ENCODE data around the gene LRRC70.

The LRRC70 gene

DNA sequence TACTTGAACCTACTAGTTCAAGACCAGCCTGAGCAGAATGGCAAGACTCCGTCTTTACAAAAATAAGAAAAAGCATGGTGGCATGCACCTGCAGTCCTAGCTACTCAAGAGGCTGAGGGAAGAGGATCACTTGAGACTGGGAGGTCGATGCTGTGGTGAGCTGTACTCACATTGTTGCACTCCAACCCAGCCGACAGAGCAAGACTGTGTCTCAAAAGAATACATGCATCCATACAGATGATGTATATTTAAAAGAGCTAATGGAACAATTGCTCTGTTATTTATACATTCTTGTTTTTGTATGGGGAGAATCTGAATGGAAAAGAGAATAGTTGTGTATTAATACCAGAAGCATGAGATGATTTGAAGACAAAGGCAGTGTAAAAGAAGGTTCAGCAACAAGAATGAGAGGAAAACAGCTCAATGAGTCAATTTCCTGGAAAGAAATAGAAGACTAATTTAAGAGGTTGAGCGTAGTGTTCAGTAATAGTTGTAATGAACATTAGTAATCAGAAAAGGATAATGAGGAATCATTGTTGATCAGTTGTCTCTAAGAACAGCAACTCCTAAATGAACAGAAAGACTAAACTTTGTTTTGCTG is 1.9 kb upstream of the LRRC70 start:
- no peaks in the 10 kb centered on the region for H3K4me1 ChIP-seq
- no peak overlapping the region for H3K4me3 ChIP-seq (ENCODE audit: low read depth, low read length)
- H3K9me3 ChIP-seq (ENCODE audit: control insufficient read depth, low read length) = no peaks in the 10 kb centered on the region
- no peak overlapping the region for H3K27ac ChIP-seq
- H3K79me2 ChIP-seq = no peaks in the 10 kb centered on the region
- no peaks in the 10 kb centered on the region for H3K27me3 ChIP-seq (ENCODE audit: control insufficient read depth, insufficient read depth, low read length)
- H3K9ac ChIP-seq = no peak overlapping the region
- no peaks in the 10 kb centered on the region for H3K36me3 ChIP-seq (ENCODE audit: control insufficient read depth, insufficient read depth, low read length)
- H2AFZ ChIP-seq = no peak overlapping the region
- no peak overlapping the region for H3K4me2 ChIP-seq (ENCODE audit: low read length)
- TF ChIP-seq, protein P1, sequence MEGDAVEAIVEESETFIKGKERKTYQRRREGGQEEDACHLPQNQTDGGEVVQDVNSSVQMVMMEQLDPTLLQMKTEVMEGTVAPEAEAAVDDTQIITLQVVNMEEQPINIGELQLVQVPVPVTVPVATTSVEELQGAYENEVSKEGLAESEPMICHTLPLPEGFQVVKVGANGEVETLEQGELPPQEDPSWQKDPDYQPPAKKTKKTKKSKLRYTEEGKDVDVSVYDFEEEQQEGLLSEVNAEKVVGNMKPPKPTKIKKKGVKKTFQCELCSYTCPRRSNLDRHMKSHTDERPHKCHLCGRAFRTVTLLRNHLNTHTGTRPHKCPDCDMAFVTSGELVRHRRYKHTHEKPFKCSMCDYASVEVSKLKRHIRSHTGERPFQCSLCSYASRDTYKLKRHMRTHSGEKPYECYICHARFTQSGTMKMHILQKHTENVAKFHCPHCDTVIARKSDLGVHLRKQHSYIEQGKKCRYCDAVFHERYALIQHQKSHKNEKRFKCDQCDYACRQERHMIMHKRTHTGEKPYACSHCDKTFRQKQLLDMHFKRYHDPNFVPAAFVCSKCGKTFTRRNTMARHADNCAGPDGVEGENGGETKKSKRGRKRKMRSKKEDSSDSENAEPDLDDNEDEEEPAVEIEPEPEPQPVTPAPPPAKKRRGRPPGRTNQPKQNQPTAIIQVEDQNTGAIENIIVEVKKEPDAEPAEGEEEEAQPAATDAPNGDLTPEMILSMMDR (IDR thresholded peaks at IDR 0.05) = no peak

DNA sequence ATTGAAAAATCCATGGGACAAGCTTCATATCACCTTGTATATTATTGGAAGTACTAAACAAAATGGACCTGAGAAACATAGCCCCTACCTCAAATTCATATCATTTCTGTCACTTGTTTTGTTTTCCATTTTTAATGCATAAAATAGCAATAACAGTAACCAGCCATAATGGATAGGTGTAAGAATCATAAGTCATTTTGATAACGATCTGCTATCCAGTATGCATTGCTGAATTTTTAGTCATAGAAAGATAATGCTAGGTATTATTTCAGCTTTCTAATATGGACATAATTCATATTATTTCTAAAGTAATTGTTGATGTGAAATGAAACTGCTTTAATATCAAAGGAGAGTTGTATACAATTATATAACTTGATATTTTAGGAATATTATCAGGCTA is 1.1 kb upstream of the LRRC70 start:
- Histone ChIP-seq H3K4me2 (ENCODE audit: low read length) (no peak overlapping the region), H2AFZ (no peak overlapping the region), H3K9me3 (ENCODE audit: control insufficient read depth, low read length) (no peaks in the 10 kb centered on the region), H3K9ac (no peak overlapping the region), H3K79me2 (no peaks in the 10 kb centered on the region), H3K36me3 (ENCODE audit: control insufficient read depth, insufficient read depth, low read length) (no peaks in the 10 kb centered on the region), H3K4me3 (ENCODE audit: low read depth, low read length) (no peak overlapping the region), H3K4me1 (no peaks in the 10 kb centered on the region), H3K27ac (no peak overlapping the region), H3K27me3 (ENCODE audit: control insufficient read depth, insufficient read depth, low read length) (no peaks in the 10 kb centered on the region)
- TF ChIP-seq, protein P1 (IDR thresholded peaks at IDR 0.05) = no peak

DNA sequence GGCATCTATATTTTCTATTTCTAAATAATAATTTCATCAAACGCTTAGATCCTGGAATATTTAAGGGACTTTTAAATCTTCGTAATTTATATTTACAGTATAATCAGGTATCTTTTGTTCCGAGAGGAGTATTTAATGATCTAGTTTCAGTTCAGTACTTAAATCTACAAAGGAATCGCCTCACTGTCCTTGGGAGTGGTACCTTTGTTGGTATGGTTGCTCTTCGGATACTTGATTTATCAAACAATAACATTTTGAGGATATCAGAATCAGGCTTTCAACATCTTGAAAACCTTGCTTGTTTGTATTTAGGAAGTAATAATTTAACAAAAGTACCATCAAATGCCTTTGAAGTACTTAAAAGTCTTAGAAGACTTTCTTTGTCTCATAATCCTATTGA is 1.1 kb downstream of the LRRC70 start:
- no peaks in the 10 kb centered on the region for H3K36me3 ChIP-seq (ENCODE audit: control insufficient read depth, insufficient read depth, low read length)
- TF ChIP-seq, protein P1 (IDR thresholded peaks at IDR 0.05) = no peak
- H3K4me3 ChIP-seq (ENCODE audit: low read depth, low read length) = peak overlapping the region; percentile 17
- H3K27ac ChIP-seq = peak overlapping the region; percentile 25
- no peaks in the 10 kb centered on the region for H3K9me3 ChIP-seq (ENCODE audit: control insufficient read depth, low read length)
- H3K27me3 ChIP-seq (ENCODE audit: control insufficient read depth, insufficient read depth, low read length) = no peaks in the 10 kb centered on the region
- H3K79me2 ChIP-seq = no peaks in the 10 kb centered on the region
- H2AFZ ChIP-seq = no peak overlapping the region
- no peak overlapping the region for H3K4me2 ChIP-seq (ENCODE audit: low read length)
- H3K4me1 ChIP-seq = no peaks in the 10 kb centered on the region
- no peak overlapping the region for H3K9ac ChIP-seq

DNA sequence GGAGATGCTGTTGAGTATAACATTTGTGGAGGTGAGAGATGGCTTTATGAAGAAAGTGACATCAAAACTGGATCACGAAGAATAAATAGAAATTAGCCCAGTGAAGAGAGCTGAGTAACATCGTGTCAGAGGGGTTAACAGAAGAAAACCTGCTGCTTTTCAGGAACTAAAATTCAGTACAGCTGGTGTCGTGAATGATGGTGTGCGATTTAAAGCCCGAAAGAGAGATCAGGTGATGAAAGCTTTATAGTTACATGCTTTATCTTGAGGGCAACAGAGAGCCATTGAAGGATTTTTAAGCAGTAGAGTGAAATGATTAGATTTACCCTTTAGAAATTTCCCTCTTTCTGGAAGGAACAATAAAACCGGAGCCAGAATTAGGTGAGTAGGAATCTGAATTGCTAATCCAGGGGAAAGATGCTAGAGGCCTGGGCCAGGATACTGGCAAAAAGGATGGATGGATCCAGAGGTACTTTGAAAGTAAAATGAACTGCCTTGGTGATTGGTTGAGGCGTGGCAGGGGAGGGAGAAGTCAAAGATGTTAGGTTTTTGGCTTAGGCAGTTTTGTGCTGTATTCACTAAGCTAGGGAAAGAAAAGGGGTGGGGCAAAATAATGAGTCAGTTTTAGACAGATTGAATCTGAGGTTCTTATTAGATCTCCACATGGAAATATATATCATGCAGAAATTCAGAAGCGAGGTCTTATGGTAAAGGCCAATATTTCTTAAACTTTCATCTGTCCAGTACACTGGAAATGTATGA is 3.4 kb downstream of the LRRC70 start:
- TF ChIP-seq, protein P1 (IDR thresholded peaks at IDR 0.05) = no peak
- Histone ChIP-seq H3K4me3 (ENCODE audit: low read depth, low read length) (no peak overlapping the region), H3K4me1 (no peaks in the 10 kb centered on the region), H3K9me3 (ENCODE audit: control insufficient read depth, low read length) (no peaks in the 10 kb centered on the region), H3K4me2 (ENCODE audit: low read length) (no peak overlapping the region), H3K9ac (no peak overlapping the region), H3K27ac (no peak overlapping the region), H3K27me3 (ENCODE audit: control insufficient read depth, insufficient read depth, low read length) (no peaks in the 10 kb centered on the region), H2AFZ (no peak overlapping the region), H3K36me3 (ENCODE audit: control insufficient read depth, insufficient read depth, low read length) (no peaks in the 10 kb centered on the region), H3K79me2 (no peaks in the 10 kb centered on the region)

DNA sequence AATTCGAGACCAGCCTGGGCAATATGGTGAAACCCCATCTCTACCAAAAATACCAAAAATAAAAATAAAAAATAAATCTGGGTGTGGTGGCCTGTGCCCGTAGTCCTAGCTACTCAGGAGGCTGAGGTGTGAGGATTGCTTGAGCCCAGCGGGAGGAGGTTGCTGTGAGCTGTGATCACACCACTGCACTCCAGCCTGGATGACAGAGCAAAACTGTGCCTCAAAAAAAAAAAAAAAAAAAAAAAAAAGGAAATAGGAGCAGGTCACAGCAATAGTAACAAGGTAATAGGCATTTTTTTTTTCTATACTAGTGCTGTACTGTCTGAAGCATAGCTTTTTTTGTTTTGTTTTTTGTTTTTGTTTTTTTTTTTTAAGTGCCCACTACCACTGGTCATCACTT is 5.8 kb downstream of the LRRC70 start:
- Histone ChIP-seq H3K9me3 (ENCODE audit: control insufficient read depth, low read length) (no peaks in the 10 kb centered on the region), H3K9ac (no peak overlapping the region), H3K36me3 (ENCODE audit: control insufficient read depth, insufficient read depth, low read length) (no peaks in the 10 kb centered on the region), H3K27ac (no peak overlapping the region), H3K4me2 (ENCODE audit: low read length) (no peak overlapping the region), H3K4me3 (ENCODE audit: low read depth, low read length) (no peak overlapping the region), H2AFZ (no peak overlapping the region), H3K79me2 (no peaks in the 10 kb centered on the region), H3K4me1 (no peaks in the 10 kb centered on the region), H3K27me3 (ENCODE audit: control insufficient read depth, insufficient read depth, low read length) (no peaks in the 10 kb centered on the region)
- TF ChIP-seq, protein P1 (IDR thresholded peaks at IDR 0.05) = no peak

All from parathyroid adenoma (tissue), 2 donors.